Psoas muscle (tissue), 8 donors: ENCODE measurements around the gene ME3. TPM values are rescaled to one million over a fixed set of nuclear protein-coding genes. Genes with fewer than 3 reads are reported as not detected.

Experiments used
- ATAC-seq, 4 donors: fragments of 200-7000 bp; cut with Tn5 transposase; one replicate each; pipeline ENCODE4 v1.9.1; 2020; ENCODE audit warnings: moderate library complexity in 3 of 4, mild to moderate bottlenecking in 2 of 4
- DNase-seq, 2 donors: peaks; one replicate each; pipeline ENCODE4 v3.0.0-alpha.2; 2020
- H3K27ac ChIP-seq: fragments of 200-600 bp; one replicate; pipeline ENCODE4 v1.8.0; 2022
- H3K27me3 ChIP-seq, 3 donors: fragments of 200-600 bp in 1 of 3; one replicate each; pipeline versions ENCODE4 v1.6.1 to v1.8.0; 2013 to 2022; ENCODE audit warnings: low read length in 2 of 3, mild to moderate bottlenecking in 2 of 3, moderate library complexity in 1 of 3; ENCODE audit not compliant: insufficient read depth in 3 of 3
- H3K36me3 ChIP-seq, 2 donors: fragments of 200-600 bp in 1 of 2; one replicate each; pipeline versions ENCODE4 v1.6.1 to v1.8.0; 2013 to 2022; ENCODE audit warnings: low read depth in 1 of 2, mild to moderate bottlenecking in 1 of 2, moderate library complexity in 1 of 2; ENCODE audit not compliant: insufficient read depth in 1 of 2
- H3K4me1 ChIP-seq: fragments of 200-600 bp; one replicate; pipeline ENCODE4 v1.8.0; 2022
- H3K4me3 ChIP-seq: fragments of 200-600 bp; one replicate; pipeline ENCODE4 v1.8.0; 2022; ENCODE audit warnings: mild to moderate bottlenecking
- H3K9me3 ChIP-seq: fragments of 200-600 bp; one replicate; pipeline ENCODE4 v1.8.0; 2022
- CTCF ChIP-seq: fragments of 200-600 bp; IDR thresholded peaks from one replicate; pipeline ENCODE4 v1.8.0; 2022; ENCODE audit warnings: antibody characterized with exemption
- WGBS, 3 donors: extraction: QIAGEN DNeasy Blood & Tissue Kit; methylation state at CpG; one replicate each; pipeline versions ENCODE4 v1.1.6 to v1.1.7; 2013; 5-methylcytosine and 5-hydroxymethylcytosine counted together
- intact Hi-C, 2 donors: fragments of 100-400 bp; cut with DNase I; formaldehyde crosslinking; loops; one replicate each; pipeline versions ENCODE4 v1.11.0 to v1.14.2; 2022
- polyA plus RNA-seq, 3 donors: library from polyadenylated mRNA; stranded (reverse); fragments of 200-250 nt; gene quantifications; one replicate each; pipeline ENCODE4 v1.2.3, GENCODE V29; 2013
- total RNA-seq, 4 donors: library from RNA; stranded (reverse); fragmentation: NEBNext Ultra II Directional in 2 of 4; extraction: Animal tissue kit (Norgen Biotek cat#: 25700) in 2 of 4; gene quantifications; one replicate each; pipeline versions ENCODE4 v1.2.1 to v1.2.4, GENCODE V29; 2021 to 2023
- donor health status: healthy with polysubstance abuse.
- donor health status: DM: no; HTN: no; CAD: no; lungs with moderate emphysema.
- donor health status: Bipolar disorder and iron deficiency.
- donor health status: healthy.
- donor health status: DM: yes; HTN: yes; CAD: no.
- donor health status: DM: no; HTN: no; CAD: no.
- donor health status: DM: no; HTN: no; CAD: no.
- donor health status: DM: yes; HTN: yes; CAD: no.

ME3 gene
- total and polyA plus RNA-seq, 7 donors: 5.1 to 19.5 (median 11.2) TPM

- 78 to 87% (median 86%) methylated on average over 7 of the region's 7 CpGs for WGBS, 3 donors
- no peak for TF ChIP-seq CTCF
- Histone ChIP-seq H3K27me3 (no peaks in the 10 kb centered on the region), H3K9me3 (no peaks in the 10 kb centered on the region), H3K4me1 (peaks cover 7% of the 10 kb centered on the region), H3K27ac (no peak overlapping the region), H3K4me3 (no peak overlapping the region), H3K36me3 (peaks cover 0 to 17% of the 10 kb centered on the region in 2 donors)
- ATAC-seq (no peak), DNase-seq (no peak)
- intact Hi-C loops: no loop called here
Measured at GRCh38 chr11:86463120-86463519, 209.3 kb downstream of the ME3 start.

DNA sequence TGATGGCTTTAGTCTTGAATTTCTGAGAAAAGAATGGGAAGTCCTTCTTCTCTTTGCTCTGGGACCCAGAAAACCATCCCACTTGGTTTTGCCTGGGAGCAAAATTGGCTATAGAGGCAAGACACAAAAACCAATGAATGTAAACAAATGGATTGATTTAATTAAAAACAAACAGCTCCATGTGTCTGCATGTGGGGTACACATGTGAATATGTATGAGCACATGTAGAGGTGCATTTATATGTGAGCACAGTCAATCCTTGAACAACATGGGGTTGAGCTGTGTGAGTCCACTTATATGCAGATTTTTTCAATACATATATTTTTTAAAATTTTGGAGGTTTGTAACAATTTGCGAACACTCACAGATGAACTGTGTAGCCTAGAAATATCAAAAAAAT is 210.5 kb downstream of the ME3 start:
- Histone ChIP-seq H3K4me1 (peaks cover 7% of the 10 kb centered on the region), H3K36me3 (peaks cover under 1 to 17% of the 10 kb centered on the region in 2 donors), H3K4me3 (no peak overlapping the region), H3K9me3 (no peaks in the 10 kb centered on the region), H3K27ac (no peak overlapping the region), H3K27me3 (no peaks in the 10 kb centered on the region)
- intact Hi-C loops: no loop called here
- DNase-seq (no peak), ATAC-seq (no peak)
- no peak for TF ChIP-seq CTCF
- 95 to 100% (median 99%) methylated on average over 1 of the region's 1 CpG for WGBS, 3 donors

- DNase-seq (no peak), ATAC-seq (no peak)
- TF ChIP-seq CTCF: no peak
- Histone ChIP-seq H3K27me3 (no peaks in the 10 kb centered on the region), H3K27ac (no peak overlapping the region), H3K4me1 (peaks cover 7% of the 10 kb centered on the region), H3K36me3 (peaks cover 3 to 17% of the 10 kb centered on the region in 2 donors), H3K4me3 (no peak overlapping the region), H3K9me3 (no peaks in the 10 kb centered on the region)
- 52 to 59% (median 53%) methylated on average over 9 of the region's 9 CpGs for WGBS, 3 donors
- intact Hi-C loops: no loop called here
Measured at GRCh38 chr11:86460461-86461385, 211.7 kb downstream of the ME3 start.

DNA sequence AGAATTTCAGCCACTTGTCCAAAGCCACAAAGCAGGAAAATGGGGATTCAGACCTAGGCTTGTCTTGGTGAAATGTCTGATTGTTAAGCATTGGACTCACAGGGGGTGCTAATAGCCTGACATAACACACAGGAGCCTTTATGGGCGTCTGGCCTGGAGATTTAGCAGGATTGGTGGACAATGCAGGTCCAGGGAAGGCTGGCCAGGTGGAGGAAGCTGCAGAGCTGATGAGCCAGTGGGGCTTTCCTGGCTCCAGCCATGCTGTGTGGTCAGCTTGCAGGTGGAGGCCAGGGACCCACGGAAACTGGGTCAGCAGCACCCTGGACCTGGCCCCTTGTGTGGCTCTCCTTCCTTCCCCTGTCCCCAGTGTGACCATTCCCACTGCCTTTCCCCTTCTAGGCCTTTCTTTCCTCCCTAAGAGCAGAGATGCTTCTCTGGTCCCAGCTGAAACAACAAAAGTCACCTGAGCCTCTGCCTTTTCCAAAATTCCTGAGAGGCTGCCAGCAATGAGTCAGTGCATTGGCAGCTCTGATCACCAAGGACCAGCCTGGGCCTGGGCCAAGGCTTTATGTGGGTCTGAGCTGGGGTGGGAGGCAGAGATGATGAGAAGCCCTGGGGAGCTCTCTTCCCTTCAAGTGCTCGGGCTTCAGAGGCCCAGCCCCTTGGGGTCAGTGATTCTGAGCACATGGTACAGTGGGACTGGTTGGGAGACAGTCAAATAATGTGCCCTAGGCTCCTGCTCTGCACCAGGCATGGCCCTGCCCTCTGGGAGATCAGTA is 212.5 kb downstream of the ME3 start:
- Histone ChIP-seq H3K4me3 (no peak overlapping the region), H3K27me3 (no peaks in the 10 kb centered on the region), H3K27ac (peak overlapping the region; percentile 27), H3K36me3 (peaks cover 3 to 17% of the 10 kb centered on the region in 2 donors), H3K4me1 (peaks cover 7% of the 10 kb centered on the region), H3K9me3 (no peaks in the 10 kb centered on the region)
- intact Hi-C loops: loop anchor here in 1 of 2 donors (10.0 kb wide), 1 partner anchor 455 kb away; no protein-coding TSS in a partner anchor
- peak in 3 of 4 donors; percentile 12 to 47 (median 19) for ATAC-seq
- DNase-seq: peak in 1 of 2 donors; percentile 54
- 56 to 74% (median 68%) methylated on average over 3 of the region's 3 CpGs for WGBS, 3 donors
- no peak for TF ChIP-seq CTCF
